ENCODE results near the gene PER2.

Gene PER2

GRCh38 chr2:238242731-238243495, 45.5 kb downstream of the PER2 start (continued):
- TF ChIP-seq, protein P1, sequence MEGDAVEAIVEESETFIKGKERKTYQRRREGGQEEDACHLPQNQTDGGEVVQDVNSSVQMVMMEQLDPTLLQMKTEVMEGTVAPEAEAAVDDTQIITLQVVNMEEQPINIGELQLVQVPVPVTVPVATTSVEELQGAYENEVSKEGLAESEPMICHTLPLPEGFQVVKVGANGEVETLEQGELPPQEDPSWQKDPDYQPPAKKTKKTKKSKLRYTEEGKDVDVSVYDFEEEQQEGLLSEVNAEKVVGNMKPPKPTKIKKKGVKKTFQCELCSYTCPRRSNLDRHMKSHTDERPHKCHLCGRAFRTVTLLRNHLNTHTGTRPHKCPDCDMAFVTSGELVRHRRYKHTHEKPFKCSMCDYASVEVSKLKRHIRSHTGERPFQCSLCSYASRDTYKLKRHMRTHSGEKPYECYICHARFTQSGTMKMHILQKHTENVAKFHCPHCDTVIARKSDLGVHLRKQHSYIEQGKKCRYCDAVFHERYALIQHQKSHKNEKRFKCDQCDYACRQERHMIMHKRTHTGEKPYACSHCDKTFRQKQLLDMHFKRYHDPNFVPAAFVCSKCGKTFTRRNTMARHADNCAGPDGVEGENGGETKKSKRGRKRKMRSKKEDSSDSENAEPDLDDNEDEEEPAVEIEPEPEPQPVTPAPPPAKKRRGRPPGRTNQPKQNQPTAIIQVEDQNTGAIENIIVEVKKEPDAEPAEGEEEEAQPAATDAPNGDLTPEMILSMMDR (tag by site-specific recombination; IDR thresholded peaks at IDR 0.05): no peak

DNA sequence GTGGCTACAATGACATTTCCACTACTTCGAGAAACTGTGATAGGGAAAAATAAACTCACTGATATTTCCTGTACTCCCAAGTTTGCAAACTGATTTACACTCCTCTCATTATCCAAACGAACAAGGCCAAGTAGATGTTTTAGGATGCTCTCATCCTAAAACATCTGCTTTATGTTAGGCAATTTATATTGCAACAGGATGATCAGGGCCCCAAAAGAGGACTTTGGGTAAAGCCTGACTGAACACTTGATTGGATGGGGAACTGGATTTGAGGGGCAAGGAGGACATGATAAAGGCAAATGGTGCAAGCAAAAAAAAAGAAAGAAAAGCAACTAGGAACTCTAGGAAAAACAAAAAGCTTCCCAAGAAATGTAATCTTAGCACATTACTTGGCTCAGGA, 46.4 kb downstream of the PER2 start:
- no peak overlapping the region for H3K27ac ChIP-seq (ENCODE audit: extremely low read depth, low read depth, low read length)
- POLR2A ChIA-PET: no interaction called here
- TF ChIP-seq BCL11B (tag by site-specific recombination; IDR thresholded peaks at IDR 0.05; ENCODE audit: low read depth) (no peak), ZNF623 (tag by site-specific recombination; IDR thresholded peaks at IDR 0.05) (no peak), ZBTB8A (tag by site-specific recombination; IDR thresholded peaks at IDR 0.05) (no peak), ZNF354C (tag by site-specific recombination; IDR thresholded peaks at IDR 0.05; ENCODE audit: borderline replicate concordance, low read depth) (no peak), ZNF121 (tag by site-specific recombination; IDR thresholded peaks at IDR 0.05) (no peak), ZNF292 (tag by site-specific recombination; IDR thresholded peaks at IDR 0.05; ENCODE audit: borderline replicate concordance, low read depth) (no peak), AEBP2 (tag by site-specific recombination; IDR thresholded peaks at IDR 0.05; ENCODE audit: borderline replicate concordance) (no peak), SCRT1 (tag by site-specific recombination; IDR thresholded peaks at IDR 0.05; ENCODE audit: borderline replicate concordance) (no peak), OSR2 (tag by site-specific recombination; IDR thresholded peaks at IDR 0.05) (no peak), ZNF610 (tag by site-specific recombination; IDR thresholded peaks at IDR 0.05; ENCODE audit: borderline replicate concordance) (no peak), ZBTB11 (tag by site-specific recombination; conservative IDR thresholded peaks at IDR 0.05; ENCODE audit: low read depth) (no peak), ZNF2 (tag by site-specific recombination; IDR thresholded peaks at IDR 0.05) (no peak), KLF8 (tag by site-specific recombination; IDR thresholded peaks at IDR 0.05) (no peak)
- CTCF ChIA-PET: interaction anchor here (0.6 to 3.0 kb wide), 4 partner anchors 15 to 604 kb away, joined by 3 to 17 read pairs (median 4); no protein-coding TSS in a partner anchor
- H3K4me1 ChIP-seq (ENCODE audit: control insufficient read depth, insufficient read depth, low read length): peaks cover 8% of the 10 kb centered on the region
- no peaks in the 10 kb centered on the region for H3K9me3 ChIP-seq (ENCODE audit: control insufficient read depth, insufficient read depth, low read depth, low read length)
- H3K36me3 ChIP-seq (ENCODE audit: control insufficient read depth in 2 of 2, insufficient read depth in 1 of 2, low read length in 2 of 2): peaks cover 0 to 3% of the 10 kb centered on the region in 2 experiments; a peak in 1 of 3 replicates
- no peak overlapping the region for H3K4me3 ChIP-seq (ENCODE audit: low read depth, low read length)

Data from HEK293 (cell line).